Measurements from ENCODE around the gene AOX1. TPM values are rescaled to one million over a fixed set of nuclear protein-coding genes. Genes with fewer than 3 reads are reported as not detected.
"Not testable (repeated sequence)": the region's sequence is repeated elsewhere in the genome, so short reads cannot be mapped to it uniquely, and the experiment has no call there.

AOX1 gene
- total RNA-seq, 1 experiment from 2014 or later, result 27.5 TPM

GRCh38 chr2:200602584-200602983, 16.8 kb downstream of the AOX1 start:
- DNase-seq (ENCODE audit: low read depth), result no peak

GRCh38 chr2:200603972-200604371, 18.2 kb downstream of the AOX1 start:
- peak; percentile 56 for DNase-seq (ENCODE audit: low read depth)

- no peak for DNase-seq (ENCODE audit: low read depth)
Observed at GRCh38 chr2:200604571-200605255, 18.9 kb downstream of the AOX1 start.

GRCh38 chr2:200608341-200609027, 22.7 kb downstream of the AOX1 start:
- no peak for DNase-seq (ENCODE audit: low read depth)

- DNase-seq (ENCODE audit: low read depth), result peak; percentile 88
Observed at GRCh38 chr2:200609028-200609614, 23.3 kb downstream of the AOX1 start.

GRCh38 chr2:200610217-200610616, 24.4 kb downstream of the AOX1 start:
- not testable (repeated sequence) for DNase-seq (ENCODE audit: low read depth)

GRCh38 chr2:200613692-200614091, 27.9 kb downstream of the AOX1 start:
- DNase-seq (ENCODE audit: low read depth), result peak; percentile 80

GRCh38 chr2:200614249-200614648, 28.4 kb downstream of the AOX1 start:
- no peak for DNase-seq (ENCODE audit: low read depth)

GRCh38 chr2:200615247-200615646, 29.4 kb downstream of the AOX1 start:
- DNase-seq (ENCODE audit: low read depth), result peak; percentile 93

- peak; percentile 88 for DNase-seq (ENCODE audit: low read depth)
Observed at GRCh38 chr2:200616193-200616592, 30.4 kb downstream of the AOX1 start.

- DNase-seq (ENCODE audit: low read depth), result no peak
Observed at GRCh38 chr2:200616656-200617055, 30.8 kb downstream of the AOX1 start.

GRCh38 chr2:200617156-200618053, 31.6 kb downstream of the AOX1 start:
- no peak for DNase-seq (ENCODE audit: low read depth)

- no peak for DNase-seq (ENCODE audit: low read depth)
Observed at GRCh38 chr2:200618054-200618419, 32.2 kb downstream of the AOX1 start.

GRCh38 chr2:200618590-200619021, 32.8 kb downstream of the AOX1 start:
- DNase-seq (ENCODE audit: low read depth), result peak; percentile 67

- no peak for DNase-seq (ENCODE audit: low read depth)
Observed at GRCh38 chr2:200619279-200619678, 33.5 kb downstream of the AOX1 start.

GRCh38 chr2:200620606-200621390, 35.0 kb downstream of the AOX1 start:
- DNase-seq (ENCODE audit: low read depth), result no peak

- DNase-seq (ENCODE audit: low read depth), result no peak
Observed at GRCh38 chr2:200622106-200622505, 36.3 kb downstream of the AOX1 start.

GRCh38 chr2:200624026-200624425, 38.2 kb downstream of the AOX1 start:
- DNase-seq (ENCODE audit: low read depth), result no peak

GRCh38 chr2:200624658-200625057, 38.8 kb downstream of the AOX1 start:
- DNase-seq (ENCODE audit: low read depth), result peak; percentile 41

- no peak for DNase-seq (ENCODE audit: low read depth)
Observed at GRCh38 chr2:200625282-200625681, 39.5 kb downstream of the AOX1 start.

- no peak for DNase-seq (ENCODE audit: low read depth)
Observed at GRCh38 chr2:200625958-200626363, 40.1 kb downstream of the AOX1 start.

Data from RPMI7951 (cell line).